ENCODE data around the gene FAM222A. TPM values are rescaled to one million over a fixed set of nuclear protein-coding genes. Genes with fewer than 3 reads are reported as not detected.

Gene FAM222A
- total RNA-seq, 2 experiments from 2014 or later, result 0.70 to 1.6 TPM

DNA sequence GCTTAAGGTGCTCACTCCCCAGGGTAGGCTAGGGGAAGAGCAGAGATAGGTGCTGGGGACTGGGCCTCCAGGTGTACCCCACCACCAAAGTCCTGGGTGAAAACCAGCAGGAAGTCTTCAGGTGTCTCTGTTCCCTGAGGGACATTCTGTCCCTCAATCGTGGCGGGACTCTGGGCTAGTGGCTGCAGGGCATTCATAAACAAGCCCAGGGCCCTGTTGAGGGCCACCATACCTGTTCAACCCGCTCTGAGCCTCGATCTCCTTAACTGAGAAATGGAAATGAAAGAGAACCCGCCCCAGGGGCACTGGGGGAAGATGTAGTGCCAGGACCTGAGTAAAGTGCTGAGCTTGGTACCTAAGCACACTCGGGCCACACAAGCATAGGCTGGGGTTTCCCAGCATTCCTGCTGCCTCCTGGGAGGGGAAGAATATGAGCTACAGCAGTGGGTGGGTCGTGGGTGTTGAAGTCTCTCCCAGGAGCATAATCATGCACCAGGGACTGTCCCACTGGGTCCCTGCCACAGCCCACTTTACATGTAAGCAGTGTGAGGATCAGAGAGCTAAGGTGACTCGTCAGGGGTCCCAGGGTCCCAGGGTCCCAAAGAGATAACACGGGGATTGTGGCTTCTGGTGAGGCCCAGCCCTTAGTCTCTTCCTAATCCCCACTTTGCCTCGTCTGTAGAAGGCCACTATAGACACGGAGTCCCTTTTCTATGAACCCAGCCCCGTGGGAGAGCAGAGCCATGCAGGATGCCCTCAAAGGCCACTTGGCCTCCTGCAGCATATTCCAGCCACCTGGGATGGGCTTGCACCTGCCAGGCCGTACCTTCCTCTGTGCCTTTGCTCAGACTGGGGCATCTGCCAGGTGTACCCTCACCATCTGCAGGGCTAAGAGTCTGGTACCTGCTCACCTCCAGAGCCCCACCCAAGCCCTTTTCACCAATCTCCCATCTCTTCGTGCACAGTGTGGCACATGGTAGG is 14.4 kb downstream of the FAM222A start:
- no peak overlapping the region for H3K27ac Mint-ChIP-seq
- H3K9me3 Mint-ChIP-seq (ENCODE audit: low read depth), result no peaks in the 10 kb centered on the region
- H3K27me3 Mint-ChIP-seq, result no peaks in the 10 kb centered on the region
- H3K4me1 Mint-ChIP-seq, result no peaks in the 10 kb centered on the region
- CTCF ChIA-PET, result interaction anchor here (1.0 to 1.2 kb wide), 2 partner anchors 22 to 38 kb away, joined by 3 read pairs; no protein-coding TSS in a partner anchor
- no peaks in the 10 kb centered on the region for H3K36me3 Mint-ChIP-seq
- no peak overlapping the region for H3K4me3 Mint-ChIP-seq
- ATAC-seq (no peak), DNase-seq (no peak)

DNA sequence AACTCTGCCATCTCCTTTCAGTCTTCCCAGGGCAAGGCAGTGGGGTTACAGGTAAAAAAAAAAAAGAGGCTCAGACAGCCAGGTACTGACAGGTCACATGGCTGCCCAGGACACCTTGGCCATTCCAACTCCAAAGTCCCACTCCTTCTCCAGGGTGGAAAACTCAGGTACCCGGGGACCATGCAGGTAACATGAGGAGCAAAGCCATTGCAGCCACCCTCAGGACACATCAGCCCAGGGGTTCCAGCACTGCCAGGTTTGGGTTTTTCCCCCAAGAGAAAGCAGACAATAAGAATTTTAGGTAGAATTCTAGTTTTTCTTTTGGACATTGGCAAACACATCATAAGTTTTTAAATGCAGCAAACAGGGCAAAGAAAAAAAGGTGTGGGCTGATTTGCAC is 15.3 kb downstream of the FAM222A start:
- H3K27me3 Mint-ChIP-seq, result peaks cover 4% of the 10 kb centered on the region
- H3K9me3 Mint-ChIP-seq (ENCODE audit: low read depth), result no peaks in the 10 kb centered on the region

DNA sequence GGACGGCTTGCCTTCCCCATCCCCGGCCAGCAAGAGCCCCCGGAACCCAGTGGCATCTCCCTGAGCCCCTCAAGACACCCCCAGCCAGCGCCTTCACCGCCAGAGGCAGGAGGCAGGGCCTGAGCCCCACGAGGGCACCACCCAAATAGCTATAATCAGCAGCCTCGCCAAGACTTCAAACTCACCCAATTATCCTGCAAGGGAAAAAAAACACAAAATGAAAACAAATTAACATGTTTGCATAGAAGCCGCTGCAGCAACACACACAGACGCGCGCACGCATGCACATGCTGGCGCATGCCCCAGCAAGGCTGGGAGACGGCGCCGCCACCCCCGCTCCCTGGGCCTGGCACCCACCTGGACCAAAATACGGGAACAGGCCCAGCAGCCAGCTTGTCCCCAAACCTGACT is 15.8 kb downstream of the FAM222A start:
- ATAC-seq (no peak), DNase-seq (no peak)
- Mint-ChIP-seq H3K27me3 (peaks cover 6% of the 10 kb centered on the region), H3K27ac (no peak overlapping the region), H3K9me3 (ENCODE audit: low read depth) (no peaks in the 10 kb centered on the region), H3K36me3 (no peaks in the 10 kb centered on the region), H3K4me1 (no peaks in the 10 kb centered on the region), H3K4me3 (no peak overlapping the region)
- CTCF ChIA-PET, result no interaction called here

More for the DNA sequence above, 15.3 kb downstream of the FAM222A start:
- Mint-ChIP-seq H3K4me3 (no peak overlapping the region), H3K27ac (no peak overlapping the region), H3K4me1 (no peaks in the 10 kb centered on the region), H3K36me3 (no peaks in the 10 kb centered on the region)
- no peak for DNase-seq
- CTCF ChIA-PET, result no interaction called here
- no peak for ATAC-seq

DNA sequence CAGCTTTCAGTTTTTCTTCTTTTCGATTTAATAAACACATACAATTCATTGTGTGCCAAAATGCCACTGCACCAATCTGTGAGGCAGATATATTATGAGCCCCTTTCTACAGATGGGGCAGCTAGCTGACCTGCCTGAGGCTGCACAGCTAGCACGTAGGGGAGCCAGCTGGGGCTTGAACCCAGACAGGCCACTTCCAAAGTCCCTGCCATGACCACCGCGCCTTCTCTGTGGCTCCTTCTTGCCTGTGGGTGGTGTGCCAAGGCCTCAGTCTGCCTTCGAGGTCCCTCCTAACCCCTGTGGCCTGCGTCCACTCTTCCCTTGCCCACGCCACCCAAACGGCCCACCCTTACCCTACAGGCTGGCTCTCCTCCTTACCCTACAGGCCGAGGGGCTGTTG is 16.2 kb downstream of the FAM222A start:
- DNase-seq, result no peak
- CTCF ChIA-PET, result no interaction called here
- ATAC-seq, result no peak
- H3K9me3 Mint-ChIP-seq (ENCODE audit: low read depth), result no peaks in the 10 kb centered on the region
- no peak overlapping the region for H3K27ac Mint-ChIP-seq
- H3K4me3 Mint-ChIP-seq, result no peak overlapping the region
- H3K27me3 Mint-ChIP-seq, result peaks cover 9% of the 10 kb centered on the region
- H3K36me3 Mint-ChIP-seq, result no peaks in the 10 kb centered on the region
- no peaks in the 10 kb centered on the region for H3K4me1 Mint-ChIP-seq

DNA sequence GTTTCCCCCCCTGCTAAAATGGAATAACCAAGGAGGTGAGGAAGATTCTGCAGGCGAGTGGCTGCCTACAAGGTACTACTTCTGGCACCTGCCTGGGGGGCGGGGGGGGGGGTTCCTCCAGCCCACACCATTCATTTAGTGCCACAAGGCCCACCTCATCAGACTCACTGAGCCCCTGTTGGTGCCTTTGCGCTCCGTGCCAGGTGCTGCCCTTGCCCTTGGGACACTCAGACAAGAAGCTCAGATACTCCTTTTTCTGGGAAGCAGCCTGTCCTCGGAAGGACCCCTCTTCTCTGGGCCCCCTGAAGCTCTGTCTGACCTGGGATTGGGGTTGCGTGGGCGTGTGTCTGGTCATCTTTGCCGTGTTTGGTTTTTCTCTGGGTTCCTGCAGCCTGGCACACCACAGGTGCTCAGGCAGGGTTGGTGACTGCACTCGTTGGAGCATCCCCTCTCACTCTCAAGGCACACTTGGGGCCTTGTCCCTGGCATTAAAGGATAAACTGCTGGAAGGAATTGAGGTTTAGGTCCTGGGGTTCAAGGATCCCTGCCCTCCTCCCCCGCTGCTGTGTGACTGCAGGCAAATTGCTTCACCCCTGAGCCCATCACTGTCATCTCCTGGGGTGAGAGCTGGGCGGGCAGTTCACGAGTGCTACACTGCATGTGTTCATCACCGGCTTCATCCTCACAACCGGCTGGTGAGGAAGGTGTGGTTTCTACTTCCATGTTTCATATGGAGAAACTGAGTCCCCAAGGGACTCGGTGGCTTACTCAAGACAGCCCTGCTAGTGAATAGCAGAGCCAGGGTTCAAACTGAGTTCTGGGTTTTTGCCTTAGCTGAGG is 16.9 kb downstream of the FAM222A start:
- no peaks in the 10 kb centered on the region for H3K36me3 Mint-ChIP-seq
- DNase-seq (no peak), ATAC-seq (no peak)
- H3K27me3 Mint-ChIP-seq, result peaks cover 17% of the 10 kb centered on the region
- H3K4me1 Mint-ChIP-seq, result no peaks in the 10 kb centered on the region
- CTCF ChIA-PET, result no interaction called here
- no peak overlapping the region for H3K4me3 Mint-ChIP-seq
- no peaks in the 10 kb centered on the region for H3K9me3 Mint-ChIP-seq (ENCODE audit: low read depth)
- no peak overlapping the region for H3K27ac Mint-ChIP-seq

DNA sequence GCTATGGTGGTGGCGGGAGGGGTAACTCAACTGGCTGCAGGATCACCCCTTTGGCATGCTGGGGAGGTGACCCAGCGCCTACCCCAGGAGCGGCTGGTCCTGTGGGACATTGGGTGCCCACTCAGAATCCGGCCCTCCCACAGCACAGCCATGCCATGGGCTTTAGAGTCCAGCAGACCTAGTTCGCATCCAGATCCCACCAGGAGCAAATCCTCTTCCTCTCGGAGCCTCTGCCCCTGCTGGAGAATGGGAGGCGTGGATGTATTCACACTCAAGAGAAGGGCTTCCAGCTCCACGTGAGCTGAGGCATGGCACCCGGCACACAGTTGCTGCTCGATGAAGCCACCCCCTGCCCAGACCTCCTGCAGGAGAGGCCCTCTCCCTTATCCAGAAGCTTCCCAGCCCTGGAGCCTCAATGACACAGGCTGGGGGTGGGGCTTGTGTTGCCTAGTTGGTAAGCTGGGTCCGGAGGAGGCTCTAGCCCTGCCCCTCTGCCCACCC is 17.7 kb downstream of the FAM222A start:
- DNase-seq (no peak), ATAC-seq (no peak)
- CTCF ChIA-PET, result no interaction called here
- Mint-ChIP-seq H3K27me3 (peaks cover 19% of the 10 kb centered on the region), H3K27ac (no peak overlapping the region), H3K4me1 (no peaks in the 10 kb centered on the region), H3K9me3 (ENCODE audit: low read depth) (no peaks in the 10 kb centered on the region), H3K36me3 (no peaks in the 10 kb centered on the region), H3K4me3 (no peak overlapping the region)

DNA sequence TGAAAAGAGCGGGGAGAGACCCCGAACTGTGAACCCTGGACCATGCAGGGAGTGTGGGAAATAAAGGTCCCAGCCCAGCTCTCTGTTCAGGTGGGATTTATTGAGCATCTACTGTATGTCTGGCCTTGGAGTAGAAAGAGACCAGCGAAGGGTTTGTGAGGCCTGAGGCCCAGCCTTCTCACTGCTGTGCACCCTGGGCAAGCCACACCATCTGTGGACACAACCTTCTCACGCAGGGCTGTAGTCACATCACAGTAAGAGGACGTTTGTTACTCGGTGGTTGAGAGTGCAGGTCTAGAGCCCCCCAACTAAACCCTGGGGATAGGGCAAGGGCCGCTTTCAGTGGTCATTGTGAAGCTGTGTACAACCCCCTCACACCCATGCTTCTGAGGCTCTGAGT is 18.2 kb downstream of the FAM222A start:
- ATAC-seq (no peak), DNase-seq (no peak)
- no peaks in the 10 kb centered on the region for H3K9me3 Mint-ChIP-seq (ENCODE audit: low read depth)
- no peaks in the 10 kb centered on the region for H3K36me3 Mint-ChIP-seq
- H3K27me3 Mint-ChIP-seq, result peaks cover 20% of the 10 kb centered on the region
- H3K27ac Mint-ChIP-seq, result no peak overlapping the region
- H3K4me1 Mint-ChIP-seq, result no peaks in the 10 kb centered on the region
- H3K4me3 Mint-ChIP-seq, result no peak overlapping the region
- CTCF ChIA-PET, result no interaction called here

DNA sequence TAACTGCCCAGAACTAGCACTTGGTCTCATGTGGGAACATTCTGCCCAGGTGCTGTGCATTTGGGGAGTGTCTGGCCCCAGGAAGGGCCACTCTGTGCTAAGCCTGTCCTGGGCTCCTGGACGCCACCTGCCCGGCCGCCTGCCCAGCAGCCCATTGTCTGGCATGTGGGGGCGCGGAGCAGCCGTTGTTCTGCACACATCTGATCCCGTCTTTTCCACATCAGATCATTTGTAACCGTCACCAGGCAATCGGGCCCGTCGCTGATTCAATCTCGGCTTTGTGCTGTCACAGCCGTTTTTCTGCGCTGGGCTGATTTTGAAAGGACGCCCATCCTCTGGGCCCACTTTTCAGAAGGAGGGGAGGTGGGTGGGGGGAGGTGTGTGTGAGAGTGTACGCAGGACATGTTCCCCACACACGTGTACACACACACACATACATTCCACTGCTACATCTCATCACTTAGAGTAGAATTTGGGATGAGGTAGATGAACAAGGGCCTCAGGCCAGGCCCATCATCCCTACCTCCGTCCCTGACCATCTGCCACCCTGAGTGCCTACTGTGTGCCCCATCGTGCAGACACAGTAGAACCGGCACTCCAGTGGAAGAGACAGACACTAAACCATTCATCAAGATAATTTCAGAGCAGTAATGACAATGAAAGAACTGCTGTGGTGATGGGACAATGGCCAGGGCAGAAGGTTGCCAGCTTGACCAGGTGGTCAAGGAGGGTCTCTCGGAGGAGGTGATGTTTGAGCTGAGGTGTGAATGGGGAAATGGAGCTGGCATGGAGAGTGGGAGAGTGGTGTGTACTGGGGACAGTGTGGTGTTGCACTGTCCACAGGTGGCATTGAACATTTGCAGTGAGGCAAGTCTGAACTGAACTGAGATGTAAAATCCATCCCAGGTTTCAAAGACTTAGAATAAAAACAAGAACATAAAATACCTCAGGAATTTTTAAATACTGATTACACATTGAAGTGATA is 19.0 kb downstream of the FAM222A start:
- no peak overlapping the region for H3K4me3 Mint-ChIP-seq
- DNase-seq, result no peak
- no peaks in the 10 kb centered on the region for H3K4me1 Mint-ChIP-seq
- H3K27me3 Mint-ChIP-seq, result peaks cover 21% of the 10 kb centered on the region
- CTCF ChIA-PET, result no interaction called here
- no peaks in the 10 kb centered on the region for H3K9me3 Mint-ChIP-seq (ENCODE audit: low read depth)
- H3K36me3 Mint-ChIP-seq, result no peaks in the 10 kb centered on the region
- H3K27ac Mint-ChIP-seq, result no peak overlapping the region
- ATAC-seq, result no peak

DNA sequence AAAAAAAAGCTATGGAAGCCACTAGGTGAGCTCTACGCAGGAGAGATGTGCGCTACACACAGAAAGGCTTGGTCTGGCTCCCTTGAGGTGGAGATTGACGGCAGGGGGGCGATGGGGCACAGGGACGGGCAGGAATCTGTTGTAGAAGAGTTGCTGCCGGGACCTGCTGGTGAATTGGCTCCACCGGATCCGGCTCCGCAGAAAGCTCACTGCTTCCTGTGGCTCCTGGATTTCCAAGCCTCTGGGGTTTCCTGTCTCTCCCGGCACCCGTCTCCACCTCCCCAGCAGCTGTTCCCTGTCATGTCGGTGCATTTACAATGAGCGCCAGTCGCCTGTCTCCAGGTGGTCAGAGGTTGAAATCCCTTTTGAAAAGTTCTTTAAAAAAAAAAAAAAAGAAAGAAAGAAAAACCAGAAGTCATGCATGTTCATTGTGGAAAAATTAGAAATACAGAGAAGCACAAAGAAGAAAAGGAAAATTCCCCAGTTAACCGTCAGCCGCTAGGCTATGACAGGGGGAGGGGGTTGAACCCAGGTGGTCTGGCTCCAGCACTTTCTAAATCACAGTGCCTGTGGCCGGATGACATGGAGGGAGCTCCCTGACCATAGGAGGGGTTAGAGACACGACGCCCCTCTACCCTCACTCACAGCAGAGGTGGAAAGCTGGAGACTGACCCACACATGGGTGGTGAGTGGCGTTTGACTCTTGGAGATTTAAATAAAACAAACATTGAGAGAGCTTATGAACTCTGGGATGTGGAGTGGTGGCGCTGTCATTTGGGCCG is 20.8 kb downstream of the FAM222A start:
- CTCF ChIA-PET, result no interaction called here
- peaks cover 21% of the 10 kb centered on the region for H3K27me3 Mint-ChIP-seq
- H3K36me3 Mint-ChIP-seq, result no peaks in the 10 kb centered on the region
- H3K9me3 Mint-ChIP-seq (ENCODE audit: low read depth), result no peaks in the 10 kb centered on the region
- ATAC-seq (no peak), DNase-seq (no peak)
- no peak overlapping the region for H3K4me3 Mint-ChIP-seq
- H3K27ac Mint-ChIP-seq, result no peak overlapping the region
- H3K4me1 Mint-ChIP-seq, result no peaks in the 10 kb centered on the region

DNA sequence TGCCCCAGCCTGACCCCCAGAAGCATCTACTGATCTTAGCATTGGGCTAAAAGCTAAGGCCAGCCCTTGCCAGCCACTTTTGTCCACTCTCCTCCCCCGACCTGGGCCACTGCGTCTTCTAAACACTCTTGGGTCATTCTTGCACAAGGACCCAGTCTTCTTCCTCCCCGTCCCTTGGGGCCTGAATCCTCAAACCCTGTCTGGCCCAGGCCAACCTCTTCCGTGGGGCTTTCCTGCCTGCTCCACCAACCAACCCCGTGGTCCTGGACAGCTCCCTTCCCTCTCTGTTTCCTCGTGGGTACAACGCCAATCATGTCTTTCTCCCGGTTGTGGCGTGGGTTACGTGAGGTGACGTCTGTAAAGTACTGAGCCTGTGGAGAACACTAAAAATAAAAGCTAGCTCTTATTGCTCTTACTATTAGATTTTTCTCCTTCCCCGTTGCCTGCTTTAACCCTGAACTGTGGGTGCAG is 21.5 kb downstream of the FAM222A start:
- Mint-ChIP-seq H3K27me3 (peaks cover 21% of the 10 kb centered on the region), H3K36me3 (no peaks in the 10 kb centered on the region), H3K4me1 (no peaks in the 10 kb centered on the region), H3K4me3 (no peak overlapping the region), H3K27ac (no peak overlapping the region), H3K9me3 (ENCODE audit: low read depth) (no peaks in the 10 kb centered on the region)
- DNase-seq (no peak), ATAC-seq (no peak)
- CTCF ChIA-PET, result no interaction called here

DNA sequence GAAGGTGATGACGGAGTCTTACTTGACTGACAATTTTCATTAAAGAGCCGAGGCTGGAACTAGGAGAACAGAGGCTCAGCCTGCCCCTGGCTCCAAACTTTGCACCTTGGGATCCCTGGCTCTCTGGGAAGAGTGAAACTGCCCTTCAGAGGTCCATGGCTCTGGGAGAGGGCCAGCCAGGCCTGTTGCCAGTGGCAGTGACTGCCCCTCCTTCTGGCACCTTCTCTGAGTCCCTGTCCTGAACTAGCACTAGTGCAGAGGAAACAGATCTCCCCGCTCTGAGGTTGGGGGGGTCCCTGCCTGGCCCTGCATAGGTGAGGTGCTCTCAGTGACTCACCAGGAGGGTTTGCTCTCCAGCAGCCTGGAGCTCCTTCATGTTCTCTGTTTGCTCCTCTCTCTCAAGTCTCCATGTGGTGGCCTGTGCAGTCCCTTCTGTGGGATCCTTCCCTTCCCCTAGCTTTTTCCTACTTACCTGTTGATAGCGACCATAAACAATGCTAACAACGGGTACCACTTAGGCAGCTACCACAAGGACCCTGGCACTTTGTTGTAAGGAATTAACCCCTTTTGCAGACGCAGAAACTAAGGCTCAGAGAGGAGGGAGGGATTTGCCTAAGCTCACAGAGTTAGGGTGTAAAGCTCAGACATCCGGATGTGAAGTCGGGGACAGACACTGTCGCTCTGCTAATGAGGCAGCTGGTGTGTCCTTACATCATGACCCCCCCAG is 22.4 kb downstream of the FAM222A start:
- CTCF ChIA-PET, result interaction anchor here (0.9 kb wide), 1 partner anchor 39 kb away, joined by 3 read pairs; no protein-coding TSS in a partner anchor
- H3K9me3 Mint-ChIP-seq (ENCODE audit: low read depth), result no peaks in the 10 kb centered on the region
- peaks cover 21% of the 10 kb centered on the region for H3K27me3 Mint-ChIP-seq
- H3K4me1 Mint-ChIP-seq, result no peaks in the 10 kb centered on the region
- H3K36me3 Mint-ChIP-seq, result no peaks in the 10 kb centered on the region
- ATAC-seq (no peak), DNase-seq (no peak)
- H3K4me3 Mint-ChIP-seq, result no peak overlapping the region
- no peak overlapping the region for H3K27ac Mint-ChIP-seq

All from activated CD8-positive, alpha-beta memory T cell treated with anti-CD3 and anti-CD28 coated beads, Interleukin-2, amount 10 ng/mL, durations not matched to agents 7 days and 5 days (primary cell).